ENCODE results near the gene RAI1. TPM values are rescaled to one million over a fixed set of nuclear protein-coding genes. Genes with fewer than 3 reads are reported as not detected.

Gene RAI1
- polyA plus RNA-seq, 2 of the 4 experiments (the other 2 are of a cell fraction): 3.5 to 23.8 TPM

- POLR2A ChIA-PET: no interaction called here
- no peak for DNase-seq (ENCODE audit: low read depth in 1 of 2, low spot score in 1 of 2)
- no peak for ATAC-seq
- WGBS (ENCODE audit: missing lambda C conversion rate): 95% methylated on average over 19 of the region's 20 CpGs
- CTCF ChIA-PET: interaction anchor here (1.0 to 1.9 kb wide), 6 partner anchors 8 to 124 kb away, joined by 3 to 6 read pairs (median 4); no protein-coding TSS in a partner anchor
- Histone ChIP-seq H3K27ac (peak overlapping the region in 1 of 2 experiments; percentile 15; a peak in 2 of 6 replicates), H3K4me3 (no peak overlapping the region), H3K9me3 (no peaks in the 10 kb centered on the region), H3K4me1 (peaks cover 26% of the 10 kb centered on the region; the same call in 2 of the 3 replicates), H3K4me2 (no peak overlapping the region)
- TF ChIP-seq CTCF (IDR thresholded peaks at IDR 0.05): no peak
- no peak for TF ChIP-seq NR3C1 (IDR thresholded peaks at IDR 0.05)
- TF ChIP-seq ZFP36 (IDR thresholded peaks at IDR 0.05; ENCODE audit: borderline replicate concordance, partially characterized antibody): no peak
- TF ChIP-seq TP53 (CRISPR knock-in tag; IDR thresholded peaks at IDR 0.05): no peak
- no peak for TF ChIP-seq RCOR1 (IDR thresholded peaks at IDR 0.05; ENCODE audit: low read depth, low read length)
- no peak for TF ChIP-seq JUNB (IDR thresholded peaks at IDR 0.05)
- TF ChIP-seq EHF (CRISPR knock-in tag; IDR thresholded peaks at IDR 0.05): no peak
- TF ChIP-seq REST (IDR thresholded peaks at IDR 0.05): no peak
- no peak for TF ChIP-seq SMC3 (IDR thresholded peaks at IDR 0.05)
- no peak for TF ChIP-seq ELK1 (IDR thresholded peaks at IDR 0.05; ENCODE audit: low read depth, low read length)
- no peak for TF ChIP-seq FOSB (CRISPR knock-in tag; IDR thresholded peaks at IDR 0.05)
- FAIRE-seq: no peak
These were observed 85.0 kb downstream of the RAI1 start for GRCh38 chr17:17766077-17766743.

GRCh38 chr17:17766744-17767120, 85.5 kb downstream of the RAI1 start:
- no peaks in the 10 kb centered on the region for H3K9me3 ChIP-seq
- TF ChIP-seq MYC (IDR thresholded peaks at IDR 0.05; ENCODE audit: borderline replicate concordance, low read length) (no peak), USF2 (IDR thresholded peaks at IDR 0.05) (no peak), FOSL2 (IDR thresholded peaks at IDR 0.05) (no peak), FOSL2 (CRISPR knock-in tag; IDR thresholded peaks at IDR 0.05) (no peak), PBX3 (IDR thresholded peaks at IDR 0.05) (no peak), HES2 (IDR thresholded peaks at IDR 0.05) (no peak), TFCP2L1 (CRISPR knock-in tag; IDR thresholded peaks at IDR 0.05) (no peak), ZFP36 (IDR thresholded peaks at IDR 0.05; ENCODE audit: borderline replicate concordance, partially characterized antibody) (no peak), BCL3 (IDR thresholded peaks at IDR 0.05) (no peak)
- H3K4me2 ChIP-seq: no peak overlapping the region
- DNase-seq (ENCODE audit: low read depth in 1 of 2, low spot score in 1 of 2): no peak
- CTCF ChIA-PET: interaction anchor here (0.9 to 1.9 kb wide), 6 partner anchors 8 to 124 kb away, joined by 3 to 6 read pairs (median 4); no protein-coding TSS in a partner anchor
- peak overlapping the region in 1 of 2 experiments; percentile 15; a peak in 2 of 6 replicates for H3K27ac ChIP-seq
- no peak for FAIRE-seq
- H3K4me3 ChIP-seq: no peak overlapping the region
- POLR2A ChIA-PET: interaction anchor here (0.6 kb wide), 1 partner anchor 134 kb away, joined by 3 read pairs; no protein-coding TSS in a partner anchor
- peaks cover 31% of the 10 kb centered on the region for H3K4me1 ChIP-seq
- ATAC-seq: no peak
- WGBS (ENCODE audit: missing lambda C conversion rate): 92% methylated on average over 3 of the region's 4 CpGs

Data from A549 (cell line).